Right lobe of liver (tissue), 6 donors: ENCODE results near the gene METTL13. TPM values are rescaled to one million over a fixed set of nuclear protein-coding genes. Genes with fewer than 3 reads are reported as not detected.

ENCODE experiments used
- ATAC-seq, 4 donors: fragments of 200-7000 bp; cut with Tn5 transposase; one replicate each; pipeline ENCODE4 v1.9.1; 2020; ENCODE audit warnings: mild to moderate bottlenecking in 4 of 4, moderate library complexity in 4 of 4
- DNase-seq, 3 donors: peaks; one replicate each; pipeline ENCODE4 v3.0.0-alpha.2; 2020
- H3K27ac ChIP-seq, 3 donors: fragments of 200-600 bp; one replicate each; pipeline ENCODE4 v1.8.0; 2022
- H3K27me3 ChIP-seq, 2 donors: fragments of 200-600 bp; one replicate each; pipeline ENCODE4 v1.8.0; 2022
- H3K36me3 ChIP-seq, 4 donors: fragments of 200-600 bp; sonication (generic) in 1 of 4; one replicate each; pipeline versions ENCODE4 v1.5.1 to v1.8.0; 2017 to 2022; ENCODE audit warnings: control low read depth in 1 of 4
- H3K4me1 ChIP-seq, 4 donors: fragments of 200-600 bp; sonication (generic) in 1 of 4; one replicate each; pipeline versions ENCODE4 v1.5.1 to v1.8.0; 2017 to 2022; ENCODE audit warnings: control low read depth in 1 of 4
- H3K4me3 ChIP-seq, 3 donors: fragments of 200-600 bp; one replicate each; pipeline ENCODE4 v1.8.0; 2022
- H3K9me3 ChIP-seq, 4 donors: fragments of 200-600 bp; sonication (generic) in 1 of 4; one replicate each; pipeline versions ENCODE4 v1.5.1 to v1.8.0; 2017 to 2022; ENCODE audit warnings: control low read depth in 1 of 4
- CTCF ChIP-seq, 4 donors: fragments of 200-600 bp in 3 of 4; fragments of 450-650 bp in 1 of 4; IDR thresholded peaks; one replicate each; pipeline versions ENCODE4 v1.5.1 to v1.8.0; 2016 to 2022; ENCODE audit warnings: antibody characterized with exemption in 4 of 4, mild to moderate bottlenecking in 2 of 4
- POLR2A ChIP-seq: fragments of 450-650 bp; IDR thresholded peaks from one replicate; pipeline ENCODE4 v1.6.1; 2017; ENCODE audit warnings: antibody characterized with exemption, mild to moderate bottlenecking
- WGBS: methylation state at CpG from one replicate; pipeline ENCODE4 v1.1.6; 2018; ENCODE audit warnings: low coverage, low lambda C conversion rate; ENCODE audit not compliant: insufficient coverage; ENCODE audit errors: missing lambda C conversion rate; 5-methylcytosine and 5-hydroxymethylcytosine counted together
- intact Hi-C, 2 donors: fragments of 100-400 bp; cut with DNase I; formaldehyde crosslinking; loops; one replicate each; pipeline versions ENCODE4 v1.11.2 to v1.14.1; 2022
- total RNA-seq, 6 experiments: library from RNA; depleted of rRNA in 2 of 6; stranded (reverse); fragments of >200 nt in 2 of 6; fragmentation: NEBNext Ultra II Directional in 3 of 6; extraction: Animal tissue kit (Norgen Biotek cat#: 25700) in 3 of 6; gene quantifications; one replicate each; pipeline versions ENCODE4 v1.1.0 to v1.2.4, GENCODE V29; 2016 to 2023
- donor health status: DM: no; HTN: yes; CAD: no.
- donor health status: DM: no; HTN: no; CAD: no.
- donor health status: DM: no; HTN: no; CAD: no.
- donor health status: DM: no; HTN: yes; CAD: no.
- donor health status: DM: no; HTN: yes; CAD: no.

METTL13 gene
- total RNA-seq, 6 experiments from 2014 or later = 8.9 to 14.4 (median 11.9) TPM

GRCh38 chr1:171743081-171743870 lies 38.2 kb upstream of the METTL13 start:
- no peak for ATAC-seq
- Histone ChIP-seq H3K27ac (peak overlapping the region; percentile 90 to 95 (median 91)), H3K27me3 (no peaks in the 10 kb centered on the region), H3K4me3 (peak overlapping the region in 2 of 3 donors; percentile 82 to 83), H3K4me1 (peaks cover 0 to 8% (median 4%) of the 10 kb centered on the region in 4 donors), H3K9me3 (no peaks in the 10 kb centered on the region), H3K36me3 (no peaks in the 10 kb centered on the region)
- DNase-seq = no peak
- 22% methylated on average over 8 of the region's 8 CpGs for WGBS
- intact Hi-C loops = no loop called here
- TF ChIP-seq POLR2A (no peak), CTCF (IDR thresholded peaks at IDR 0.05) (no peak)

- Histone ChIP-seq H3K9me3 (no peaks in the 10 kb centered on the region), H3K36me3 (no peaks in the 10 kb centered on the region), H3K4me1 (peaks cover 0 to 8% (median 4%) of the 10 kb centered on the region in 4 donors), H3K27me3 (no peaks in the 10 kb centered on the region), H3K4me3 (no peak overlapping the region), H3K27ac (no peak overlapping the region)
- WGBS = 80% methylated on average over 7 of the region's 8 CpGs
- DNase-seq (no peak), ATAC-seq (no peak)
- intact Hi-C loops = no loop called here
- TF ChIP-seq CTCF (IDR thresholded peaks at IDR 0.05) (no peak), POLR2A (no peak)
Measured at GRCh38 chr1:171744986-171745385, 36.5 kb upstream of the METTL13 start.

- Histone ChIP-seq H3K27me3 (no peaks in the 10 kb centered on the region), H3K27ac (no peak overlapping the region), H3K4me3 (no peak overlapping the region), H3K9me3 (no peaks in the 10 kb centered on the region), H3K4me1 (no peaks in the 10 kb centered on the region), H3K36me3 (no peaks in the 10 kb centered on the region)
- TF ChIP-seq POLR2A = no peak
- TF ChIP-seq CTCF (IDR thresholded peaks at IDR 0.05) = no peak
- intact Hi-C loops = no loop called here
- DNase-seq = no peak
- ATAC-seq = no peak
- WGBS = 20% methylated on average over 1 of the region's 3 CpGs
Measured at GRCh38 chr1:171748651-171749050, 32.8 kb upstream of the METTL13 start.

- Histone ChIP-seq H3K36me3 (no peaks in the 10 kb centered on the region), H3K27me3 (no peaks in the 10 kb centered on the region), H3K4me3 (no peak overlapping the region), H3K9me3 (no peaks in the 10 kb centered on the region), H3K27ac (no peak overlapping the region), H3K4me1 (no peaks in the 10 kb centered on the region)
- ATAC-seq = no peak
- no peak for DNase-seq
- intact Hi-C loops = no loop called here
- WGBS = 83% methylated on average over 6 of the region's 6 CpGs
- no peak for TF ChIP-seq POLR2A
- no peak for TF ChIP-seq CTCF (IDR thresholded peaks at IDR 0.05)
Measured at GRCh38 chr1:171751221-171751620, 30.2 kb upstream of the METTL13 start.
